GM18505 (cell line): ENCODE measurements around the gene N4BP2.

ENCODE experiments used
- ATAC-seq: cut with Tn5 transposase; IDR thresholded peaks from one replicate; pipeline ENCODE4 v1.9.1; 2021; ENCODE audit not compliant: unreplicated experiment
- POLR2A ChIP-seq: IDR thresholded peaks from 4 replicates; pipeline ENCODE4 v1.6.1; 2011; ENCODE audit warnings: borderline replicate concordance; ENCODE audit not compliant: insufficient read depth, insufficient read length; ENCODE audit errors: extremely low read depth

N4BP2 gene

DNA sequence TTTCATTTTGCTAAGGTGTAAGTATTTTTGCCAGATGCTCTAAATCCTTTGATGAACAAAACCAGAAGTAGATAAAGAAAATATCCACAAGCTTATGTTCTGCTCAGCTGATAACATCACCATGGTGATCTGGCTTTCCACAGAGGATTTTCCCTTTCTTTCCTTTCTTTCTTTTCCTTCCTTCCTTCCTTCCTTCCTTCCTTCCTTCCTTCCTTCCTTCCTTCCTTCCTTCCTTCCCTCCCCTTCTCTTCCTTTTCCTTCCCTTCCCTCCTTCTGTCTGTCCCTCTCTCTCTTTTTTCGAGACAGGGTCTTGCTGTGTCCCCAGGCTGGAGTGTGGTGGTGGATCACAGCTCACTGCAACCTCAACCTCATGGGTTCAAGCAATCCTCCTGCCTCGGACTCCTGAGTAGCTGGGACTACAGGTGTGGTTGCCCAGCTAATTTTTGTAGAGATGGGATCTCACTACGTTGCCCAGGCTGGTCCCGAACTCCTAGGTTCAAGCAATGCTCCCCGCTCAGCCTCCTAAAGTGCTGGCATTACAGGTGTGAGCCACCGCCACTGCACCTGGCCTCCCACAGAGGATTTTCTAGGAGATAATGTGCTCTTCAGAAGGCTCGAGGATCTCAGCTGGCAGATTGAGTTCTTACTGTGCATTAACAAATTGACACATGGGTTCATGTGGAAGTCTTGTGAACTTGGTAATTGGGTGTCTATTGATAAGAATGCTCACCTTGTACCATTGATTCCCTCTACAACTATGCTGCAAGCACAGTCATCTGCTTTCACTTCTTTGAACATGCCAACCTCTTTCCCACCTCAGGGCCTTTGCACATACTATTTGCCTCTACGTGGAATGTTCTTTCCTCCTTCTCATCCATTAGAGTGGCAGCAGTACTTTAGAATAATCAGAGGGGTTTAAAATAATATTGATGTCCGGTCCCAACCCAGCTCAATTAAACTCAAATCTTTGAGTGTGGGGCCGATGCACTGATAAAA lies 138.8 kb downstream of the N4BP2 start:
- TF ChIP-seq POLR2A, result no peak
- no peak for ATAC-seq

- ATAC-seq, result no peak
- no peak for TF ChIP-seq POLR2A
These were observed 139.6 kb downstream of the N4BP2 start for GRCh38 chr4:40196272-40196671.

DNA sequence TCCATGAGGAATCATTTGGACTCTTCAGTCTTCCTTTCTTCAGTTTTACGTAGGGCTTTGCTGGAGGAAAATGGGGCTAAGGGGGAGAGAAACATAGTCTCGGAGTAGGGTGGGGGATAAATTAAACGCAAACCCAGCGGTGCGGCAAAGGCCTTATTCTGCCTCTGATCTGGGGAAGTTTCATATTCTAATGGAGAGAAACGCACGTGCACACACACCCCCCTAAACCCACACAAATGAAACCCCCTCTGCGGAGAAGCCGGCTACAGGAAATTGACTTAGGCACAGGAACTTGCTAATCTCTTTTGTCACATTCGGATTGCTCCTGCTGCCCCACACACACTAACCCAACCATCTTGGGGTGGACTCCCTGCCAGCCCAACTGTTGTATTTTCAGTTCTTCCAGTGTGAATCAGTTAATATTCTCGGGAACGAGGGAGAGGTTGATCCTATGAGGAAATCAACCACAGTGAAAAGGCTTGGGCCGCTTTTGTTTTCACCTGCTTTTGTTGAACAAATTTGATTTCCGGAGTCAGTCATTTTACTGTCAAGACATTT lies 140.2 kb downstream of the N4BP2 start, which contains the start of gene RHOH:
TSS of gene RHOH (plus strand) at position 308 of the 558 bp plus-strand sequence. CDS start 46,356 bp downstream, outside the sequence.
- no peak for ATAC-seq

DNA sequence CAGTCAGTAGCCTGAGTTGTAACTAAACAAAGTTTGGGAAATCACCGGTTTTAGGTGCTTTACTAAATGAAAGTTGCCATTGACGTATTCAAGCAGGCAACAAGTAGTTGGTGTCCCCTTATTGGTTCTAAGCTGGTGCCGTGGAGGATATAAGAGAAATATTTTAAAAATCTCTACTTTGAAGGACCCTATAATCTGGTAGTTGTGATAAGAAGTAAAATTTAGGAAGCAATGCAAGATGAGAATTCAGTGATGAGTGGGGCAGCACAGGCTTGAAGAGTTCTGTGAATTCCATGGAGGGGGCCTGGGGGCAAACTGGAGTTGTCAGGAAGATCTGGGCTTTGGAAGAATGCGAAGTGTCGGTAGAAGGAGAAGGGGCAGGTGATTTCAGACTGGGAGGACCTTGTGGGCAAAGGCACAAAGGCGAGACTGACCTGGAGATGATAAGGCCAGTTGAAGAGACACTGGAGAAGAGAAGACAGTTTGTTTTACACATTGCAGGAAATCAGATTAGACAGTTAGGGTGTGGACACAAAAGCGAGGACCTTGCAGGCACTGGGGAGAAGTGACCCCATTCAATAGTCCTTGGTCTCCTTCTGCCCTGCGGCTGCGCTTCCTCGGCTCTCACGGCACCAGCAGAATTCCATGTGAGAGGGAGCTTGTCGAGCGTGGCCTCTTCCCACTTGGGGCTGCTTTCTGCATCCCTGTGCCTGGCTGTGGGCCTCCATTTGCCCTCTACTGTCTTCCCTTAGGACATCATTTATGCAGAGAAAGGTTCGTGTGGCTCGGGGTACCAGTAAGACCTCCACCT lies 141.4 kb downstream of the N4BP2 start:
- TF ChIP-seq POLR2A, result peak; percentile 54
- no peak for ATAC-seq

More for the DNA sequence above, 140.2 kb downstream of the N4BP2 start, which contains the start of gene RHOH:
- peak; percentile 87 for TF ChIP-seq POLR2A

GRCh38 chr4:40199179-40199670 lies 142.6 kb downstream of the N4BP2 start:
- ATAC-seq, result no peak
- TF ChIP-seq POLR2A, result peak; percentile 23

DNA sequence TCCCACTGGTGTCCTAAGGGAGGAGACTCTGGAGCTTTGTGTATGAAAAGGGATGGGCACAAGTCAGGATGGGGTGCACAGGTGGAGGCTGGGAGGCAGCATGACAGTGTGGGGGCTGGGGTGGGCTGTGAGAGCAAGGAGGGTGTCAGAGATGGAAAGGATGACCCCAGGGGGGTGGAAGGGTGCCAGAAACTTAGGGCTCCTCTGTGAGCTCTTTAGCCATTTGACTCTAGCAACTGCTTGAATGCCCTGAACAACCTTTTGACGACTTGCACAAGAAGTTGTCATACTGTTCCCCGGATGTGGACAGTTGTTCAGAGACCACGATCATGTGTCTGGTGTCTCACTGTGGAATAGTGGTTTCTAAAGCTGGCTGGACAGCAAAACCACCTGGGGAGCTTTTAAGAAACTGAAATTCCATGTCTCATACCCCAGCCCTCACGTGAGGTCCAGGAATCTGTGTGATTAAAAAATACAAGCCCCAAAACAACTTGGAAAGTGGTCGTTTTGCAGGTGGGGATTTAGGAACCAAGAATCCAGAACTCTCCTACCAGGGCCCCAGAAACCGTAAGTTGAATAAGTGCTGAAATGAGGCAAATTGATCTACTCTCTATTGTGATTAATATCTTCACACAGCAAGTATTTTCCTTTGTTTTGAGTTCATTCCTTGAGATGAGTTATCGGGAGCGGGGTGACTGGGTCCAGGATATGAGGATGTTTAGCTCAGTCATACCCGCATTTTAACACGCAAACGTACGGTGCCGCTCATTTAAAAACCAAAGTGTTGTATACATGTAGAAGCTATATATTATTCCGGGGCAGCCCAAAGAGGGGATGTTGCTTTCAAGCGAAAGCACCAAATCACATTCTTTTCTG lies 143.6 kb downstream of the N4BP2 start:
- TF ChIP-seq POLR2A, result peak; percentile 83
- peak; percentile 45 for ATAC-seq

DNA sequence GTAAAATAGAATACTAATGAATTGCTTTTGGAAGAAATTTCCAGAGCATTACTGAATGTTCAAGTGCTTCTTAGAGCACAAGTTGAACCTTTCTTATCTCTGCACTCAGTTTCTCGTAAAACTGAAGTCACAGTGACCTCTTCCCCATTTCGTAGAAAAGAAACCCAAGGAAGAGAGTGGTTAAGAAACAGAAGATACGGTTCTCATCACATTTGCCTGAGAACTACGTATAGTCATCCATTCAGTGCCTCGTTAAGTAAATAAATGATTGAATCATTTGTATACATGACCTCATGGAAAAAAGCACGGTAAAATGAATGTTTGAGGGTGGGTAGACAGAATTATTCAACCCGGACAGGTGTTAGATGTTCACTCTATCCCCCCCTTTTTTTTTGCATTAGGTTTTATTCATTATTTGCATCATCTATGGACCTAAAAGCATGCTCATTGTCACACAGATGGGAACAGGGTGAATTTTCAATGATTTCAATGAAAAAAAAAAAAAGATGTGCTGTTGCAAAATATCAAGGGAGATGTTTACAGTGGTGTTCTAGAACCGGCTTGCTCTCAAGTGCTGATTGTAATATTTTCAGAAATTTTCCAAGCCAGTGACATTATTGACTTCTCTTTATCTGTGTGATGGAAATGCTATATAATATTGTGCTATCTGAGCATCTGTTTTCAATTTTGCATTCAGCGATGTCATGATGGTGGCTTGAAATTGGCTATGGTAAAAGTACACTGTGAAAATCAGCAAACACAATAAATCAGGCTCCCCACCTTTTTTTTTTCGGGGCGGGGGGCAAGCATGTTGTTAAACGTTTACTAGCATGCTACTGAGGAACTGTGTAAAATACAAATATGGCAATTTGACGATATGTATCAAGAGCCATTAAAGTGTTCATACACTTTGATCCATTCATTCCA lies 144.5 kb downstream of the N4BP2 start:
- TF ChIP-seq POLR2A, result peak; percentile 38
- no peak for ATAC-seq

GRCh38 chr4:40201898-40202297 lies 145.2 kb downstream of the N4BP2 start:
- no peak for TF ChIP-seq POLR2A
- no peak for ATAC-seq

- no peak for TF ChIP-seq POLR2A
- no peak for ATAC-seq
These were observed 145.8 kb downstream of the N4BP2 start for GRCh38 chr4:40202474-40202873.

DNA sequence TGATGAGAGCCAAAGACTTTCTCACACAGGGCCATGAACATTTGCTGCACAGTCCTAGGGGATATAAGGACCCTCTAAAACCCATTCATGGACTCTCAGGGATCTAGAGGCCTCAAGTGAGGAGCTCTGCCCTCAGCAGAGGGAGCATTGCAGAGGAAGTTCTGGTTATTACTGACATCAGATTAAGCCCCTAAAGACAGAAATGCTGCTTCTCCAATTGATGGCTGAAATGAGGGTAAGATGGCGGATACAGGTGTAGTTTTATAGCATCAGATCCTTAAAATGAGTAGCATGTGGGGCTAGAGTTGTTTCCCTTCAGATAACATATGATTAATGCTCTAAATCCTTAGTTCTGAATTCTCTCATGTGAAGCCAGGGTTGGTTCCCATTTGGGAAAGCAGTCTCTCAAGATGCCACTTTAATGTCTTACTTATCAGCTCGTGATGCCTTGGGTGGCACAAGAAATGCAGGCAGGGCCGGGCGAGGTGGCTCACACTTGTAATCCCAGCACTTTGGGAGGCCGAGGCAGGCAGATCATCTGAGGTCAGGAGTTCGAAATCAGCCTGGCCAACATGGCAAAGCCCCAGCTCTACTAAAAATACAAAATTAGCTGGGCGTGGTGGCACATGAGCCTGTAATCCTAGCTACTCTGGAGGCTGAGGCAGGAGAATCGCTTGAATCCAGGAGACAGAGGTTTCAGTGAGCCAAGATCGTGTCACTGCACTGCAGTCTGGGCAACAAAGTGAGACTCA lies 148.0 kb downstream of the N4BP2 start:
- TF ChIP-seq POLR2A, result no peak
- ATAC-seq, result no peak
